Measurements from ENCODE around the gene KDM4C.

- TF ChIP-seq CTCF (IDR thresholded peaks at IDR 0.05; ENCODE audit: insufficient read depth, low read length, poor library complexity, severe bottlenecking) (no peak), EZH2phosphoT487 (conservative IDR thresholded peaks at IDR 0.05; ENCODE audit: low read length) (no peak)
These were observed 136.4 kb downstream of the KDM4C start for GRCh38 chr9:6894135-6894534.

Measured in SU-DHL-6 (cell line).